Upper lobe of left lung (tissue), 6 donors: ENCODE data around the gene FPGS. TPM values are rescaled to one million over a fixed set of nuclear protein-coding genes. Genes with fewer than 3 reads are reported as not detected.
"Not testable (repeated sequence)": the region's sequence is repeated elsewhere in the genome, so short reads cannot be mapped to it uniquely, and the experiment has no call there.

Experiments used
- ATAC-seq, 2 donors: fragments of 200-7000 bp; cut with Tn5 transposase; one replicate each; pipeline ENCODE4 v1.9.1; 2022; ENCODE audit warnings: mild to moderate bottlenecking in 2 of 2, moderate library complexity in 2 of 2; ENCODE audit not compliant: low FRiP score in 2 of 2
- DNase-seq, 2 donors: peaks; one replicate each; pipeline ENCODE4 v3.0.0-alpha.2; 2019 to 2020
- H3K27ac ChIP-seq, 4 donors: fragments of 200-600 bp; sonication (generic); one replicate each; pipeline ENCODE4 v1.5.1; 2016 to 2019
- H3K27me3 ChIP-seq, 4 donors: fragments of 200-600 bp; sonication (generic); one replicate each; pipeline ENCODE4 v1.5.1; 2017 to 2019
- H3K36me3 ChIP-seq, 4 donors: fragments of 200-600 bp; sonication (generic); one replicate each; pipeline ENCODE4 v1.5.1; 2016 to 2019
- H3K4me1 ChIP-seq, 4 donors: fragments of 200-600 bp; sonication (generic); one replicate each; pipeline ENCODE4 v1.5.1; 2018 to 2019
- H3K4me3 ChIP-seq, 4 donors: fragments of 200-600 bp; sonication (generic); one replicate each; pipeline ENCODE4 v1.5.1; 2017 to 2019; ENCODE audit warnings: mild to moderate bottlenecking in 2 of 4, moderate library complexity in 1 of 4
- H3K9me3 ChIP-seq, 4 donors: fragments of 200-600 bp; sonication (generic); one replicate each; pipeline ENCODE4 v1.5.1; 2018 to 2019
- EP300 ChIP-seq, 4 donors: sonication (generic); formaldehyde crosslinking; IDR thresholded peaks; one replicate each; pipeline ENCODE4 v1.5.1; 2017; ENCODE audit warnings: antibody characterized with exemption in 4 of 4, control low read depth in 2 of 4
- POLR2A ChIP-seq, 4 donors: fragments of 450-650 bp; IDR thresholded peaks; one replicate each; pipeline ENCODE4 v1.5.1; 2016 to 2017; ENCODE audit warnings: antibody characterized with exemption in 4 of 4, mild to moderate bottlenecking in 2 of 4
- POLR2AphosphoS5 ChIP-seq, 2 donors: sonication (generic); formaldehyde crosslinking; IDR thresholded peaks; one replicate each; pipeline ENCODE4 v1.5.1; 2017; ENCODE audit warnings: antibody characterized with exemption in 2 of 2
- WGBS, 2 donors: methylation state at CpG; one replicate each; pipeline ENCODE4 v1.1.5; 2017 to 2018; 5-methylcytosine and 5-hydroxymethylcytosine counted together
- total RNA-seq, 6 donors: library from RNA; depleted of rRNA in 4 of 6; stranded (reverse); fragments of >200 nt in 4 of 6; gene quantifications; one replicate each; pipeline versions ENCODE4 v1.1.0 to v1.2.1, GENCODE V29; 2016 to 2021
- TF ChIP-seq, protein P1 (sequence below), 6 experiments: fragments of 450-650 bp in 4 of 6; fragments of 200-600 bp in 2 of 6; sonication (generic) in 2 of 6; IDR thresholded peaks; one replicate each; pipeline ENCODE4 v1.5.1; 2016 to 2019; ENCODE audit warnings: antibody characterized with exemption in 6 of 6
- donor health status: DM: no; HTN: no; CAD: no; lungs with moderate emphysema.
- donor health status: DM: no; HTN: yes; CAD: no; lungs with severe emphysema.

FPGS gene
- total RNA-seq, 6 donors from 2014 or later: 85.1 to 337 (median 95.5) TPM

DNA sequence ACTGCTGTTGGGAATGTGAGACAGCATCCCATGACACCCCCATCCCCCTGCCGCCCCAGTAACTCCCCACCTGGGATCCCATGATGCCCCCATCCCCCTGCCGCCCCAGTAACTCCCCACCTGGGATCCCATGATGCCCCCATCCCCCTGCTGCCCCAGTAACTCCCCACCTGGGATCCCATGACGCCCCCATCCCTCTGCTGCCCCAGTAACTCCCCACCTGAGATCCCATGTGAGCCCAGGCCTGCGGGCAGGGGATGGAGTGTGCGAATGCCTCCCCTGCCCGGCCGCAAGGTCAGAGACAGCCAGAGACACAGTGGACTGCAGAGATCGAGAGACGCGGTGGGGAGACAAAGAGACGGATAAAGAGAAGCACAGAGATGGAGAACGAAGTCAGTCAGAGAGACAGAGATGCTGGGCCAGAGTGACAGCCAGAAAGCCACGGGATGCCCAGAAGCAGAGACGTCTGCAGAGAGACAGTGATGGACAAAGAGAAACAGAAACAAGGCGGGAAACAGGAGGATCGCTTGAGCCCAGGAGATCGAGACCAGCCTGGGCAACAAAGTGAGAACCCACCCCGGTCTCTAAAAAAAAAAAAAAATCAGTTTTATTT is 25.2 kb upstream of the FPGS start:
- Histone ChIP-seq H3K4me1 (peaks cover 20 to 31% (median 23%) of the 10 kb centered on the region in 4 donors), H3K9me3 (no peaks in the 10 kb centered on the region), H3K4me3 (peak overlapping the region in 3 of 4 donors; percentile 31 to 43 (median 40)), H3K27me3 (no peaks in the 10 kb centered on the region), H3K36me3 (peaks cover 0 to 3% (median 0%) of the 10 kb centered on the region in 4 donors), H3K27ac (peak overlapping the region; percentile 88 to 98 (median 90))
- TF ChIP-seq EP300 (IDR thresholded peaks at IDR 0.05) (no peak), POLR2AphosphoS5 (IDR thresholded peaks at IDR 0.05) (no peak), POLR2A (IDR thresholded peaks at IDR 0.05) (no peak)
- TF ChIP-seq, protein P1, sequence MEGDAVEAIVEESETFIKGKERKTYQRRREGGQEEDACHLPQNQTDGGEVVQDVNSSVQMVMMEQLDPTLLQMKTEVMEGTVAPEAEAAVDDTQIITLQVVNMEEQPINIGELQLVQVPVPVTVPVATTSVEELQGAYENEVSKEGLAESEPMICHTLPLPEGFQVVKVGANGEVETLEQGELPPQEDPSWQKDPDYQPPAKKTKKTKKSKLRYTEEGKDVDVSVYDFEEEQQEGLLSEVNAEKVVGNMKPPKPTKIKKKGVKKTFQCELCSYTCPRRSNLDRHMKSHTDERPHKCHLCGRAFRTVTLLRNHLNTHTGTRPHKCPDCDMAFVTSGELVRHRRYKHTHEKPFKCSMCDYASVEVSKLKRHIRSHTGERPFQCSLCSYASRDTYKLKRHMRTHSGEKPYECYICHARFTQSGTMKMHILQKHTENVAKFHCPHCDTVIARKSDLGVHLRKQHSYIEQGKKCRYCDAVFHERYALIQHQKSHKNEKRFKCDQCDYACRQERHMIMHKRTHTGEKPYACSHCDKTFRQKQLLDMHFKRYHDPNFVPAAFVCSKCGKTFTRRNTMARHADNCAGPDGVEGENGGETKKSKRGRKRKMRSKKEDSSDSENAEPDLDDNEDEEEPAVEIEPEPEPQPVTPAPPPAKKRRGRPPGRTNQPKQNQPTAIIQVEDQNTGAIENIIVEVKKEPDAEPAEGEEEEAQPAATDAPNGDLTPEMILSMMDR (IDR thresholded peaks at IDR 0.05): no peak
- DNase-seq: no peak
- WGBS, 2 donors: 65 to 69% methylated on average over 15 to 16 of the region's 18 CpGs
- ATAC-seq: no peak

DNA sequence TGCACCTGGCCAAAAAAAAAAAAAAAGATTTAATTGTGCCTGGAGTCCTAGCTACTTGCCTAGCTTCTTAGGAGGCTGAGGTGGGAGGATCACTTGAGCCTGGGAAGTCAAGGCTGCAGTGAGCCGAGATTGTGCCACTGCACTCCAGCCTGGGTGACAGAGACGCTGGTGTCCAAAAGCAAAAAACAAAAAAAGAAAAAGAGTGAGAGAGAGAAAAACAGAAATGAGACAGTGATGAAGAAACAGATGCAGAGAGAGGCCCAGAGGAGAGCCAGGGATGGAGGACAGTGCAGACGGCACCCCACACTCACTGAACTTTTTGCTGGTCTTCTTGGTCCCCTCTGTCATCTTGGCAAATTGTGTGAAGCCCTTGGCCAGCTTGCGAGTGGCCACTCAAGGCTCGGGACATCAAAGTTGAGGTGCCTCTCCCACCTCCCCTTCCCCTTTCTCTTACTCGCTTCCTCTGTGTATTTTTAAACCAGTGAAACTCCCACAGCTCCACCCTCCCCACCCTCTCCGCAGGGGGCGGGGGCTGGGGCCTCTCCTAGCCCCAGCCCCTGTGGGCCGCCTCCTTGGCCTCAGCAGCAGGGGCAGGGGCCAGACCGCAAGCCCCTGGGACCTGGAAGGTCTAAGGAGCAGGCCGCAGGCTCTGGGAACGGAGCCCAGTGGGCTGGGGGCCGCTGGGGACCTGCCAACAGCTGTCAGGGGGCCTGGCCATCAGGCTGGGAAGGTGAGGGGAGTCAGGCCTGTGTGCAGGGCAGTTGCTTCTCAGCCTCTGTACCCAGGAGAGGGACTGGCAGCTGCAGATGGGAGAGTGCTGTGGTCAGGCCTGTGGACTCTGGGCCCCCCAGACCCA is 24.2 kb upstream of the FPGS start, which contains the start of gene SH2D3C:
Gene SH2D3C, minus strand, starts transcription at position 387 of the 856 bp plus-strand sequence. Its CDS starts 39 bp downstream, at position 348.
- peak; percentile 61 to 84 for DNase-seq
- H3K36me3 ChIP-seq: peaks cover 0 to 3% (median 0%) of the 10 kb centered on the region in 4 donors
- TF ChIP-seq POLR2A (IDR thresholded peaks at IDR 0.05) (peak in 2 of 4 donors; percentile 35 to 69), POLR2AphosphoS5 (IDR thresholded peaks at IDR 0.05) (no peak)
- no peaks in the 10 kb centered on the region for H3K9me3 ChIP-seq
- ATAC-seq: peak; percentile 48 to 54
- WGBS, 2 donors: 33 to 34% methylated on average over 8 of the region's 13 CpGs
- H3K4me3 ChIP-seq: peak within 1 kb of the TSS in 3 of 4 donors; percentile 31 to 43 (median 40)
- H3K27ac ChIP-seq: peak within 1 kb of the TSS; percentile 88 to 98 (median 90)
- peaks cover 31 to 41% (median 33%) of the 10 kb centered on the region in 4 donors for H3K4me1 ChIP-seq
- no peaks in the 10 kb centered on the region for H3K27me3 ChIP-seq

DNA sequence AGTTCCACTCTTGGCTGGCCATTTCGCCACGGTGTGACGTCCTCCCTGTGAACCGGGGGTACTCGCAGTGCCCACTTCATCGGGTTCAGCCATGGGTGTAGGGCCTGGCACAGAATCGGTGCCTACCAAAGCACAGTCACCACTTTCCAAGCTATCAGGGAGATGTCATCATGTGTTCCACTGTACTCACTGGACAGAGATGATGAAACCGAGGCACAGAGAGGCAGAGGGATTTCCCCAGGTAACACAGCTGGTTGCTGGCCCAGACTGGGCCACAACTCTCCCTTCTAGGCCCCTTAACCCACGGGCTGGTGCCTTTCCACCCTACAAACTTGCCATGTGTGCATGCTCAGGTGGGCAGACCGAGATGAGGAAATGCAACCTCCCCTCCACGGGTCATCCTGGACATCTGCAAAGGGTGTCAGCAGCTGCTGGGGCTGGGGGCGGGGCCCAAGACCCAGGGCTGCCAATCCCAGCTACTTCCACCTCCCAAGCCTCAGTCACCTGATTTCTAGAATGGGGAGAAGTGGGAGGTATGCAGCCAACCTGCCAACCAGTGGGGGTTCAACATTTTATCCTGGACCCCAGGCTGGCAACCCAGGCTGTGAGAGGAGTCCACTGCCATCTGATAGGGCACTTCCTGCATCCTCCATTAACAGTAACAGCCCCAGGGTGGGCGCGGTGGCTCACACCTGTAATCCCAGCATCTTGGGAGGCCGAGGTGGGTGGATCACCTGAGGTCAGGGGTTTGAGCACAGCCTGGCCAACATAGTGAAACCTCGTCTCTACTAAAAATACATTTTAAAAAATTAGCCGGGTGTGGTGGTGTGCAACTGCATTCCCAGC is 23.3 kb upstream of the FPGS start:
- peaks cover 39 to 50% (median 41%) of the 10 kb centered on the region in 4 donors for H3K4me1 ChIP-seq
- H3K4me3 ChIP-seq: peak overlapping the region in 2 of 4 donors; percentile 40 to 43
- H3K27ac ChIP-seq: peak overlapping the region; percentile 88 to 98 (median 90)
- H3K36me3 ChIP-seq: no peaks in the 10 kb centered on the region
- TF ChIP-seq EP300 (IDR thresholded peaks at IDR 0.05) (peak in 1 of 4 donors; percentile 3), POLR2A (IDR thresholded peaks at IDR 0.05) (no peak)
- no peaks in the 10 kb centered on the region for H3K27me3 ChIP-seq
- DNase-seq (peak in 1 of 2 donors; percentile 60), ATAC-seq (peak; percentile 20 to 40)
- WGBS, 2 donors: 54 to 60% methylated on average over 8 to 17 of the region's 17 CpGs
- H3K9me3 ChIP-seq: no peaks in the 10 kb centered on the region

DNA sequence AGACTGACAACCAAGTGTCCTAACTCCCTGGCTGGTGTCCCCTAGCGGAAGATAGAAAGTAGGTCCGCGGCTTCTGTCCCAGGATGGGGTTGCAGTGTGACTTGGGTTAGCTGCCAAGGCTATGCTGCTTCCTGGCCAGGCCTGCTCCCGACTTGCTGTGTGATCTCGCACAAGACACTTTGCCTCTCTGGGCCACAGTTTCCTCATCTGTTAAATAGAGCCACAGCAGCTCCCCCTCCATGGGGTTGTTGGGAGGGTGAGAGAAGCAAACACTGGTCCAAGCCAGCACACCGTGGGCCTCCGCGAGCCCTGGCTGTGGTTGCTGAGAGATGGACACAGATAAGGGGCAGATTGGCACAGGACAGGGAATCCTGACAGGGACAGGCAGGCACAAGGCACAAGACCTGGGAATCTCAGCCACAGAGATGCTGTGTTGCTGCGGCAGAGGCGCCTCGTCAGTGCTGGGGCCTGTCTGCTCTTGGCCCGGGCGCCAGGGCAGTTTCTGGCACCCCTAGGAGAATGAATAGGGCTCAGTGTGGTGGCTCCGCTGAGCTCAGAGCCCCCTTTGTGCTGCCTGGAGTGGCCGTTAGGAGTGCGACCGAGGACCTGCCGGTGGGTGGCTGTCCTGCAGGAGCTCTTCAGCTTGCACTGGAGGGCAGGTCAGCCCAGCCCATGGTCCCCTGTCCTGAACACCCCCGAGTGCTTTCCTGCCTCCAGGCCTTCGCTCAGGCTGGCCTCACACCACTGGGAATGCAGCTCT is 22.4 kb upstream of the FPGS start:
- Histone ChIP-seq H3K9me3 (no peaks in the 10 kb centered on the region), H3K4me1 (peaks cover 44 to 56% (median 47%) of the 10 kb centered on the region in 4 donors), H3K36me3 (no peaks in the 10 kb centered on the region), H3K27ac (peak overlapping the region; percentile 75 to 98 (median 89)), H3K4me3 (no peak overlapping the region), H3K27me3 (no peaks in the 10 kb centered on the region)
- DNase-seq (no peak), ATAC-seq (no peak)
- 72 to 82% methylated on average over 7 to 16 of the region's 20 CpGs for WGBS, 2 donors
- TF ChIP-seq, protein P1 (IDR thresholded peaks at IDR 0.05): no peak
- TF ChIP-seq POLR2AphosphoS5 (IDR thresholded peaks at IDR 0.05): no peak
- no peak for TF ChIP-seq EP300 (IDR thresholded peaks at IDR 0.05)
- no peak for TF ChIP-seq POLR2A (IDR thresholded peaks at IDR 0.05)

DNA sequence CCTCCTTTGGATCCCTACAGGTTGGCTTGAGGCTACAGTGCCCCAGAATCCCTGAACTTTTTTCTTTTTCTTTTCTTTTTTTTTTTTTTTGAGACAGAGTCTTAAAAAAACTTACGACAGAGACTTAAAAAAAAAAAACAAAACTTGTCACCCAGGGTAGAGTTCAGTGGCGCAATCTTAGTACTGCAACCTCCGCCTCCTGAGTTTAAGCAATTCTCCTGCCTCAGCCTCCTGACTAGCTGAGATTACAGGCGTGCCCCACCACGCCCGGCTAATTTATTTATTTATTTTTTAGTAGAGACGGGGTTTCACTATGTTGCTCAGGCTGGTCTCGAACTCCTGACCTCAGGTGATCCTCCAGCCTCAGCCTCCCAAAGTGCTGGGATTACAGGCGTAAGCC is 21.8 kb upstream of the FPGS start:
- peak in 1 of 2 donors; percentile 53 for DNase-seq
- Histone ChIP-seq H3K4me1 (peaks cover 44 to 51% (median 47%) of the 10 kb centered on the region in 4 donors), H3K27ac (peak overlapping the region; percentile 71 to 98 (median 82))
- H3K4me3 ChIP-seq, H3K27me3 ChIP-seq, ATAC-seq, H3K9me3 ChIP-seq, H3K36me3 ChIP-seq: not testable (repeated sequence)
- WGBS, 2 donors: 63 to 78% methylated on average over 9 of the region's 9 CpGs
